Hindlimb muscle (tissue), 1 donor: ENCODE data around the gene STRN4. TPM values are rescaled to one million over a fixed set of nuclear protein-coding genes. Genes with fewer than 3 reads are reported as not detected.
"Not testable (repeated sequence)": the region's sequence is repeated elsewhere in the genome, so short reads cannot be mapped to it uniquely, and the experiment has no call there.

Experiments
- DNase-seq: peaks from one replicate; pipeline ENCODE4 v3.0.0-alpha.2; 2013
- polyA plus RNA-seq: library from polyadenylated mRNA; unstranded; fragments of 120-200 nt; gene quantifications from one replicate; pipeline ENCODE4 v1.2.1, GENCODE V29; 2013; ENCODE audit not compliant: insufficient read length

The STRN4 gene
- polyA plus RNA-seq, 1 donor, result 54.8 TPM

- no peak for DNase-seq
These were observed 26.1 kb upstream of the STRN4 start for GRCh38 chr19:46772170-46773017.

- not testable (repeated sequence) for DNase-seq
These were observed 22.5 kb upstream of the STRN4 start for GRCh38 chr19:46768746-46769145.

GRCh38 chr19:46766569-46767317, 20.5 kb upstream of the STRN4 start:
- no peak for DNase-seq

- DNase-seq, result no peak
These were observed 18.6 kb upstream of the STRN4 start for GRCh38 chr19:46764817-46765291.

GRCh38 chr19:46762245-46762890, 16.1 kb upstream of the STRN4 start:
- DNase-seq, result no peak

GRCh38 chr19:46761418-46761831, 15.2 kb upstream of the STRN4 start:
- no peak for DNase-seq

- DNase-seq, result not testable (repeated sequence)
These were observed 14.6 kb upstream of the STRN4 start for GRCh38 chr19:46760897-46761296.

- no peak for DNase-seq
These were observed 14.1 kb upstream of the STRN4 start for GRCh38 chr19:46760363-46760762.

- no peak for DNase-seq
These were observed 13.6 kb upstream of the STRN4 start for GRCh38 chr19:46759817-46760333.

GRCh38 chr19:46759206-46759605, 13.0 kb upstream of the STRN4 start:
- no peak for DNase-seq

GRCh38 chr19:46756544-46756888, 10.3 kb upstream of the STRN4 start:
- no peak for DNase-seq

- DNase-seq, result no peak
These were observed 9.7 kb upstream of the STRN4 start for GRCh38 chr19:46755853-46756543.

- DNase-seq, result no peak
These were observed 9.0 kb upstream of the STRN4 start for GRCh38 chr19:46755077-46755852.

GRCh38 chr19:46753420-46754155, 7.3 kb upstream of the STRN4 start:
- DNase-seq, result no peak

GRCh38 chr19:46748325-46749109, 2.3 kb upstream of the STRN4 start:
- DNase-seq, result no peak

- no peak for DNase-seq
These were observed 549 bp downstream of the STRN4 start, which contains the start of gene FKRP for GRCh38 chr19:46745521-46746280. Gene FKRP (plus strand): TSS chr19:46746057. CDS start chr19:46755451, 9,394 bp downstream.

- no peak for DNase-seq
These were observed 1.2 kb downstream of the STRN4 start for GRCh38 chr19:46745030-46745429.

- DNase-seq, result no peak
These were observed 2.1 kb downstream of the STRN4 start for GRCh38 chr19:46744005-46744691.
